HepG2 (cell line): ENCODE data around the gene ODC1. TPM values are rescaled to one million over a fixed set of nuclear protein-coding genes. Genes with fewer than 3 reads are reported as not detected.

Experiments used
- ETV5 ChIP-seq: IDR thresholded peaks from 2 replicates; pipeline ENCODE4 v1.6.1; 2018; ENCODE audit warnings: missing biosample characterization, missing genetic modification reagents, inconsistent platforms, borderline replicate concordance
- FLYWCH1 ChIP-seq: sonication (generic); formaldehyde crosslinking; IDR thresholded peaks from 2 replicates; pipeline ENCODE4 v1.8.1; 2023; ENCODE audit warnings: mild to moderate bottlenecking, missing genetic modification reagents
- HDAC1 ChIP-seq: sonication (generic); formaldehyde crosslinking; IDR thresholded peaks from 2 replicates; pipeline ENCODE4 v1.5.1; 2020; ENCODE audit warnings: mild to moderate bottlenecking, missing genetic modification reagents
- HNF1B ChIP-seq: sonication (generic); formaldehyde crosslinking; IDR thresholded peaks from 2 replicates; pipeline ENCODE4 v1.5.1; 2020; ENCODE audit warnings: mild to moderate bottlenecking, moderate library complexity, missing genetic modification reagents
- KAT8 ChIP-seq: IDR thresholded peaks from 2 replicates; pipeline ENCODE4 v1.6.1; 2016; ENCODE audit warnings: missing genetic modification reagents, missing compliant biosample characterization
- MYC ChIP-seq: sonication (generic); formaldehyde crosslinking; IDR thresholded peaks from 2 replicates; pipeline ENCODE4 v1.9.0; 2021; ENCODE audit warnings: missing genetic modification reagents, borderline replicate concordance
- PPARG ChIP-seq: conservative IDR thresholded peaks from 2 replicates; pipeline ENCODE4 v1.6.1; 2016; ENCODE audit warnings: missing biosample characterization, missing genetic modification reagents
- RERE ChIP-seq: IDR thresholded peaks from 2 replicates; pipeline ENCODE4 v1.6.1; 2016; ENCODE audit warnings: low read depth, missing genetic modification reagents, missing compliant biosample characterization
- SOX13 ChIP-seq, 3 experiments: fragments of 450-650 bp in 1 of 3; sonication (generic) in 1 of 3; formaldehyde crosslinking in 1 of 3; IDR thresholded peaks in 2 of 3; conservative IDR thresholded peaks in 1 of 3; 2 replicates each; pipeline versions ENCODE4 v1.5.0 to v1.6.1; 2016 to 2020; ENCODE audit warnings: antibody characterized with exemption in 1 of 3, mild to moderate bottlenecking in 1 of 3, missing compliant biosample characterization in 1 of 3, missing genetic modification reagents in 1 of 3, moderate library complexity in 1 of 3
- TBX2 ChIP-seq: sonication (generic); formaldehyde crosslinking; IDR thresholded peaks from 2 replicates; pipeline ENCODE4 v1.5.0; 2020; ENCODE audit warnings: missing genetic modification reagents, mild to moderate bottlenecking, borderline replicate concordance
- TCF12 ChIP-seq, 2 experiments: fragments of 450-650 bp in 1 of 2; sonication (generic) in 1 of 2; formaldehyde crosslinking in 1 of 2; IDR thresholded peaks; 2 replicates each; pipeline versions ENCODE4 v1.6.1 to v1.8.0; 2017 to 2022; ENCODE audit warnings: antibody characterized with exemption in 1 of 2, mild to moderate bottlenecking in 1 of 2, missing genetic modification reagents in 1 of 2, moderate library complexity in 1 of 2
- TFDP1 ChIP-seq: IDR thresholded peaks from 2 replicates; pipeline ENCODE4 v1.6.1; 2016; ENCODE audit warnings: missing compliant biosample characterization, missing genetic modification reagents, borderline replicate concordance
- THAP11 ChIP-seq: IDR thresholded peaks from 2 replicates; pipeline ENCODE4 v1.6.1; 2016; ENCODE audit warnings: missing biosample characterization, missing genetic modification reagents
- TOPORS ChIP-seq: sonication (generic); formaldehyde crosslinking; IDR thresholded peaks from 2 replicates; pipeline ENCODE4 v1.8.0; 2023; ENCODE audit warnings: mild to moderate bottlenecking, missing genetic modification reagents
- TRIM24 ChIP-seq: sonication (generic); formaldehyde crosslinking; IDR thresholded peaks from 2 replicates; pipeline ENCODE4 v1.8.0; 2022; ENCODE audit warnings: mild to moderate bottlenecking, missing genetic modification reagents
- ZGPAT ChIP-seq: IDR thresholded peaks from 2 replicates; pipeline ENCODE4 v1.6.1; 2016; ENCODE audit warnings: mild to moderate bottlenecking
- ZNF207 ChIP-seq: fragments of 450-650 bp; IDR thresholded peaks from 2 replicates; pipeline ENCODE4 v1.6.1; 2016; ENCODE audit warnings: antibody characterized with exemption, borderline replicate concordance
- ZNF644 ChIP-seq: IDR thresholded peaks from 2 replicates; pipeline ENCODE4 v1.6.1; 2016; ENCODE audit warnings: low read depth
- ZNF839 ChIP-seq: sonication (generic); formaldehyde crosslinking; IDR thresholded peaks from 2 replicates; pipeline ENCODE4 v1.4.0; 2020; ENCODE audit warnings: missing genetic modification reagents, mild to moderate bottlenecking, borderline replicate concordance
- polyA plus RNA-seq, 8 experiments: library from polyadenylated mRNA; depleted of rRNA in 3 of 8; stranded (reverse) in 7 of 8; unstranded in 1 of 8; fragments of >200 nt; fragmentation: Illumina TruSeq in 4 of 8; extraction: Trizol in 4 of 8; gene quantifications; 2 replicates each; pipeline versions ENCODE4 v1.2.1 to v1.2.3, GENCODE V29; 2011 to 2016; ENCODE audit warnings: low read depth in 4 of 8, missing spikeins in 1 of 8, mixed read lengths in 1 of 8; ENCODE audit not compliant: insufficient read depth in 1 of 8
- total RNA-seq, 5 experiments: library from RNA; depleted of rRNA; stranded (reverse); fragments of >200 nt; fragmentation: Illumina TruSeq; extraction: Trizol; gene quantifications; 2 replicates each; pipeline ENCODE4 v1.2.3, GENCODE V29; 2016; ENCODE audit warnings: low read depth in 1 of 5

Gene ODC1
- total and polyA plus RNA-seq, 2 of the 13 experiments (the other 11 are each of a cell fraction or from before 2014, with no cell fraction given), result 142 to 371 TPM

GRCh38 chr2:10487081-10487740 is 39.1 kb upstream of the ODC1 start (continued):
- TF ChIP-seq ZGPAT (peak; percentile 89), TRIM24 (no peak), TOPORS (CRISPR knock-in tag) (no peak), PPARG (CRISPR knock-in tag) (peak; percentile 61; the same call in 1 of the 2 replicates), HNF1B (peak; percentile 83; the same call in 1 of the 2 replicates), KAT8 (CRISPR knock-in tag) (peak; percentile 72), TBX2 (CRISPR knock-in tag) (peak; percentile 99), ZNF644 (CRISPR knock-in tag) (peak; percentile 66; the same call in 1 of the 2 replicates), TCF12 (IDR thresholded peaks at IDR 0.05) (no peak), TCF12 (CRISPR knock-in tag; IDR thresholded peaks at IDR 0.05) (peak; percentile 55; the same call in 1 of the 2 replicates), ZNF839 (CRISPR knock-in tag) (no peak), ETV5 (peak; percentile 62; the same call in 1 of the 2 replicates), MYC (CRISPR knock-in tag) (peak; percentile 58; the same call in 1 of the 2 replicates), HDAC1 (peak; percentile 77), TFDP1 (CRISPR knock-in tag) (peak; percentile 51; the same call in 1 of the 2 replicates), RERE (peak; percentile 97), SOX13 (IDR thresholded peaks at IDR 0.05) (no peak; the same call in 1 of the 2 replicates), SOX13 (CRISPR knock-in tag; conservative IDR thresholded peaks at IDR 0.05 in 1 of 2, IDR thresholded peaks at IDR 0.05 in 1 of 2) (peak in 1 of 2 experiments; percentile 92; a peak in 2 of 4 replicates), FLYWCH1 (0 out of 2 replicates have a peak, but pooled peaks have one; percentile 26), ZNF207 (no peak), THAP11 (CRISPR knock-in tag) (peak; percentile 81)
